Ectodermal cell (in vitro differentiated cells): ENCODE data around the gene CRK.
"Not testable (repeated sequence)": the region's sequence is repeated elsewhere in the genome, so short reads cannot be mapped to it uniquely, and the experiment has no call there.

ENCODE experiments used
- H3K27ac ChIP-seq: 2 replicates; pipeline ENCODE4 v1.7.0; 2013; ENCODE audit warnings: mild to moderate bottlenecking, low read depth, low read length; ENCODE audit not compliant: insufficient read depth, poor library complexity, severe bottlenecking
- H3K27me3 ChIP-seq: 2 replicates; pipeline ENCODE4 v1.7.0; 2013; ENCODE audit warnings: mild to moderate bottlenecking, low read length; ENCODE audit not compliant: insufficient read depth, control insufficient read depth, poor library complexity, severe bottlenecking
- H3K36me3 ChIP-seq: one replicate; pipeline ENCODE4 v1.7.0; 2013; ENCODE audit warnings: low read length; ENCODE audit not compliant: control insufficient read depth, insufficient read depth
- H3K4me1 ChIP-seq: one replicate; pipeline ENCODE4 v1.7.0; 2013; ENCODE audit warnings: low read length; ENCODE audit not compliant: control insufficient read depth, insufficient read depth
- H3K4me3 ChIP-seq: 2 replicates; pipeline ENCODE4 v1.7.0; 2013; ENCODE audit warnings: low read depth, low read length, control low read depth; ENCODE audit not compliant: insufficient read depth
- H3K9me3 ChIP-seq: 2 replicates; pipeline ENCODE4 v1.7.0; 2013; ENCODE audit warnings: mild to moderate bottlenecking, low read length, moderate library complexity; ENCODE audit not compliant: control insufficient read depth
- WGBS, 2 experiments: methylation state at CpG; one replicate each; pipeline ENCODE4 v1.1.7; 2013; ENCODE audit warnings: missing lambda C conversion rate in 2 of 2; 5-methylcytosine and 5-hydroxymethylcytosine counted together

The CRK gene

DNA sequence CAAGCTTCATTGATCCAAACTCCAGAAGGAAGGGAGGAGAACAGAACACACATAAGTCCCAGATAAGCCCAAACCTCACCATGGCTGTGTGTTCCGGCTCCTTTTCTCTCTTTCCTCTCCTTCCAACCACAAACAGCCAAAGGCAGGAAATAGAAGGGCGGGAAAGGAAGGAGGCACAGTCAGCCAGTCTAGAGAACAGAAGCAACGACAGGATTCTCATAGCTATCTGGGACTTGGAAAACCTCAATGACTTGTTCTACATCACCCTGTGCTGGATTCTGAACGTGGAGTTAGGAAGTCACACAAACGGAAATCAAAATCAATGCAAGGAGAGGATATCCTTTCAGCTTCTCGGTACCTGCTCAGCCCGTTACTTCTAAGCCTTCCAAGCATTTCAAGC is 9.0 kb downstream of the CRK start:
- Histone ChIP-seq H3K27ac (no peak overlapping the region), H3K27me3 (no peaks in the 10 kb centered on the region), H3K4me3 (no peak overlapping the region), H3K9me3 (no peaks in the 10 kb centered on the region), H3K36me3 (no peaks in the 10 kb centered on the region), H3K4me1 (no peaks in the 10 kb centered on the region)
- 90 to 95% methylated on average over 7 of the region's 7 CpGs for WGBS, 2 experiments

GRCh38 chr17:1446201-1446600 is 9.8 kb downstream of the CRK start:
- no peaks in the 10 kb centered on the region for H3K36me3 ChIP-seq
- 95% methylated on average over 12 of the region's 12 CpGs for WGBS, 2 experiments
- no peaks in the 10 kb centered on the region for H3K4me1 ChIP-seq
- no peaks in the 10 kb centered on the region for H3K9me3 ChIP-seq
- H3K4me3 ChIP-seq, result no peak overlapping the region
- H3K27me3 ChIP-seq, result no peaks in the 10 kb centered on the region
- H3K27ac ChIP-seq, result no peak overlapping the region

DNA sequence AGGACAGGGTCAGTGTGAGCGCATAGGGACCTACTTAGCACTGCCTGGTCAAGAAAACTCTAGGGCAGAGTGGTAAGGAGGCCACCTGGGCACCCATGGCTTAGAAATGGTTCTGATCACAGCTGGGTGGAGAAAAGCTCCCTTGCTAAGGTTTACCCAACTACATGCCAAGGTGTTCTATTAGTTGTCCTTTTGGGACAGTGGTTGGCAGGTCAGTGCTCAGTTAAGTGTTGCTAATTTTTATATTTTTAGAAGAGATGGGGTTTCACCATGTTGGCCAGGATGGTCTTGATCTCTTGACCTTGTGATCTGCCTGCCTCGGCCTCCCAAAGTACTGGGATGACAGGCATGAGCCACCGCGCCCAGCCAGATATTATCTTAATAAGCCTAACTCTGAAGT is 10.3 kb downstream of the CRK start:
- not testable (repeated sequence) for H3K27ac ChIP-seq, H3K27me3 ChIP-seq, H3K4me1 ChIP-seq, H3K9me3 ChIP-seq, H3K36me3 ChIP-seq, H3K4me3 ChIP-seq
- 93 to 95% methylated on average over 4 of the region's 4 CpGs for WGBS, 2 experiments

GRCh38 chr17:1442721-1443120 is 13.3 kb downstream of the CRK start:
- not testable (repeated sequence) for H3K36me3 ChIP-seq, H3K9me3 ChIP-seq, H3K4me3 ChIP-seq, H3K27ac ChIP-seq, H3K4me1 ChIP-seq, H3K27me3 ChIP-seq
- WGBS, 2 experiments, result 96 to 97% methylated on average over 6 of the region's 6 CpGs

GRCh38 chr17:1442187-1442586 is 13.8 kb downstream of the CRK start:
- WGBS, 2 experiments, result 92 to 95% methylated on average over 4 of the region's 4 CpGs
- Histone ChIP-seq H3K36me3 (no peaks in the 10 kb centered on the region), H3K4me3 (no peak overlapping the region)

DNA sequence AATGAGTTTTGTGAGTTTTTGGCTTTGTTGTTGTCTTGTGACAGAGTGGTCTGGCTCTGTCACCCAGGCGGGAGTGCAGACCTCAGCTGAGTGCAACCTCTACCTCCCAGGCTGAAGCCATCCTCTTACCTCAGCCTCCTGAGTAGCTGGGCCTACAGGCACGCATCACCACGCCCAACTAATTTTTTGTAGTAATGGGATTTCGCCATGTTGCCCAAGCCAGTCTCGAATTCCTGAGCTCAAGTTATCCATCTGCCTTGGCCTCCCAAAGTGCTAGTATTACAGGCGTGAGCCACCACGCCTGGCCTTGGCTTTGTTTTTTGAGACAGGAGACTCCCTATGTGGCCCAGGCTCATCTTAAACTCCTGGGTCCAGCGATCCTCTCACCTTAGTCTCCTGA is 15.1 kb downstream of the CRK start:
- Histone ChIP-seq H3K4me3 (no peak overlapping the region), H3K36me3 (peaks cover 8% of the 10 kb centered on the region), H3K27ac (no peak overlapping the region), H3K27me3 (no peaks in the 10 kb centered on the region), H3K9me3 (no peaks in the 10 kb centered on the region), H3K4me1 (no peaks in the 10 kb centered on the region)
- 91 to 94% methylated on average over 8 of the region's 8 CpGs for WGBS, 2 experiments

More at GRCh38 chr17:1442187-1442586, 13.8 kb downstream of the CRK start:
- Histone ChIP-seq H3K9me3 (no peaks in the 10 kb centered on the region), H3K27me3 (no peaks in the 10 kb centered on the region), H3K4me1 (no peaks in the 10 kb centered on the region), H3K27ac (no peak overlapping the region)

- Histone ChIP-seq H3K4me3 (no peak overlapping the region), H3K36me3 (peaks cover 18% of the 10 kb centered on the region), H3K9me3 (no peaks in the 10 kb centered on the region), H3K27me3 (no peaks in the 10 kb centered on the region), H3K27ac (no peak overlapping the region), H3K4me1 (no peaks in the 10 kb centered on the region)
- WGBS, 2 experiments, result 90 to 92% methylated on average over 11 of the region's 11 CpGs
Measured at GRCh38 chr17:1438593-1439083, 17.4 kb downstream of the CRK start.

DNA sequence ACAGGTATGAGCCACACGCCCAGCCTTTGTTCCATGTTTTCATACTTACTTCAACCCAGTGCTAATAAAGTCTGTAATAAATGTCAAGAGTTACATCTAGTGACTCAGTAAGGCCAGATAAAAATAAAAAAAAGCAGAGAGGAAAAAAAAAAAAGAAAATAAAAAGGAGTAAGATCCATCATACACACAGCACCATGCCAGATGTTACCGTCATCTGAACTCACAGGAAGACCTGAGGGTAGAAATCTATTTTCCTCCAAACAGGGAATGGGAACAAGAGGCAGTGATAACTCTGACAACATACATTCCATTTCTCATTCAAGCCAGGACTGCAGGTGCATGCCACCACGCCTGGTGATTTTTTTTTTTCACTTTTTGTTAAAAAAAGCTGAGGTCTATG is 20.7 kb downstream of the CRK start:
- H3K36me3 ChIP-seq, result peaks cover 22% of the 10 kb centered on the region
- no peak overlapping the region for H3K4me3 ChIP-seq
- no peaks in the 10 kb centered on the region for H3K9me3 ChIP-seq
- 97 to 98% methylated on average over 3 of the region's 3 CpGs for WGBS, 2 experiments
- H3K4me1 ChIP-seq, result no peaks in the 10 kb centered on the region
- H3K27me3 ChIP-seq, result no peaks in the 10 kb centered on the region
- no peak overlapping the region for H3K27ac ChIP-seq

GRCh38 chr17:1434150-1434549 is 21.9 kb downstream of the CRK start:
- 95 to 97% methylated on average over 3 of the region's 3 CpGs for WGBS, 2 experiments
- Histone ChIP-seq H3K27ac (no peak overlapping the region), H3K27me3 (no peaks in the 10 kb centered on the region), H3K36me3 (peaks cover 22% of the 10 kb centered on the region), H3K9me3 (no peaks in the 10 kb centered on the region), H3K4me3 (no peak overlapping the region), H3K4me1 (no peaks in the 10 kb centered on the region)

GRCh38 chr17:1431631-1432104 is 24.4 kb downstream of the CRK start:
- Histone ChIP-seq H3K4me1 (no peaks in the 10 kb centered on the region), H3K4me3 (no peak overlapping the region), H3K27ac (no peak overlapping the region), H3K27me3 (no peaks in the 10 kb centered on the region), H3K9me3 (no peaks in the 10 kb centered on the region), H3K36me3 (peaks cover 24% of the 10 kb centered on the region)
- 99 to 100% methylated on average over 1 to 2 of the region's 2 CpGs for WGBS, 2 experiments
